ENCODE measurements around the gene LDLRAD2. TPM values are rescaled to one million over a fixed set of nuclear protein-coding genes. Genes with fewer than 3 reads are reported as not detected.

The LDLRAD2 gene
- total RNA-seq, 2 donors from 2014 or later: not detected

DNA sequence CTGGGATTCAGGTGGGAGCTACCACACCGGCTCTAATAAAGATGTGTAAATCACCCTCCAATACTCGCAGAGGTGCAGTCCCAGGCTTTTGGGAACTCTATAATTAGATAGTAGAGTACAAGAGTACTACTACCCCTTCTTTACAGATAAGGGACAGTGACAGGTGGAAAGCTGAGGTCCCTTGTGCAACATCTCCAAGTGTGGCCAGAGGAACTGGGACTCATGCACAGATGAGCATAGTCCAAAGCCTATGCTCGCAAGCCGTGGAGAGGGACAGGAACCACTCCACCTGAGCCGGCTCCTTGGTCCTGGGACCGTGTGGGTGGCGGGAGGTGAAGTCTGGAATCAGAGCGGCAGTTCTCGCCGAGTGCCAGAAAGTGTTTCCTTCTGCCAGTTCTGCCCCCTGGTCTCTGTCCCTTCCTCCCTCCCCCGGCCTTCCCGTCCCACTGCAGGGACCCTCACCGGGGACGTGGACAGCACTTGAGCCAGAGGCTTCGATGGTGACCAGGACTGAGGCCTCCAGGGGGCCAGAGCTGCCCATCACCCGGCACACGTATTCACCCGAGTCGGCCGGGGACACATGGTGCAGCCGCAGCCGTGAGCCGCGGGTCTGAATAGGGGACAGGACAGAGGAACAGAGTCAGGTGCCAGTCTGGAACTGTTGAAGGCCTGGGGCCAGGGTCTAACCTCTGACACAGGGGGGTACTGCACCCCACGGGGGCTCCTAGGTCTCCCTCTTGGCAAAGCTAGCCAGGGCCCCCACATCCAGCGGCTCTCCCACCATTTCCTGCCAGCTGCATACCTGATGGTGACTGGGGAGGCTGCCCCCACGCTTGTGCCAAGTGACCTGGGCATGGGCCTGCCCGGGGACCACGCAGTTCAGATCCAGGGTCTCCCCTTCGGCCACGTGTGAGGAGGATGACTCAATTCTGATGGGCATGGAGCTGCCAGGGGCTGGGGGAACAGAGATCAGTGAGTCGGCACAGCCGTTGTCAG lies 33.9 kb downstream of the LDLRAD2 start:
- DNase-seq (ENCODE audit: low spot score): no peak
- H3K4me3 ChIP-seq: no peak overlapping the region
- no peaks in the 10 kb centered on the region for H3K9me3 ChIP-seq
- no peak overlapping the region for H3K27ac ChIP-seq
- peaks cover 100% of the 10 kb centered on the region for H3K36me3 ChIP-seq
- TF ChIP-seq, protein P1, sequence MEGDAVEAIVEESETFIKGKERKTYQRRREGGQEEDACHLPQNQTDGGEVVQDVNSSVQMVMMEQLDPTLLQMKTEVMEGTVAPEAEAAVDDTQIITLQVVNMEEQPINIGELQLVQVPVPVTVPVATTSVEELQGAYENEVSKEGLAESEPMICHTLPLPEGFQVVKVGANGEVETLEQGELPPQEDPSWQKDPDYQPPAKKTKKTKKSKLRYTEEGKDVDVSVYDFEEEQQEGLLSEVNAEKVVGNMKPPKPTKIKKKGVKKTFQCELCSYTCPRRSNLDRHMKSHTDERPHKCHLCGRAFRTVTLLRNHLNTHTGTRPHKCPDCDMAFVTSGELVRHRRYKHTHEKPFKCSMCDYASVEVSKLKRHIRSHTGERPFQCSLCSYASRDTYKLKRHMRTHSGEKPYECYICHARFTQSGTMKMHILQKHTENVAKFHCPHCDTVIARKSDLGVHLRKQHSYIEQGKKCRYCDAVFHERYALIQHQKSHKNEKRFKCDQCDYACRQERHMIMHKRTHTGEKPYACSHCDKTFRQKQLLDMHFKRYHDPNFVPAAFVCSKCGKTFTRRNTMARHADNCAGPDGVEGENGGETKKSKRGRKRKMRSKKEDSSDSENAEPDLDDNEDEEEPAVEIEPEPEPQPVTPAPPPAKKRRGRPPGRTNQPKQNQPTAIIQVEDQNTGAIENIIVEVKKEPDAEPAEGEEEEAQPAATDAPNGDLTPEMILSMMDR (IDR thresholded peaks at IDR 0.05): no peak
- no peaks in the 10 kb centered on the region for H3K27me3 ChIP-seq
- no peaks in the 10 kb centered on the region for H3K4me1 ChIP-seq

DNA sequence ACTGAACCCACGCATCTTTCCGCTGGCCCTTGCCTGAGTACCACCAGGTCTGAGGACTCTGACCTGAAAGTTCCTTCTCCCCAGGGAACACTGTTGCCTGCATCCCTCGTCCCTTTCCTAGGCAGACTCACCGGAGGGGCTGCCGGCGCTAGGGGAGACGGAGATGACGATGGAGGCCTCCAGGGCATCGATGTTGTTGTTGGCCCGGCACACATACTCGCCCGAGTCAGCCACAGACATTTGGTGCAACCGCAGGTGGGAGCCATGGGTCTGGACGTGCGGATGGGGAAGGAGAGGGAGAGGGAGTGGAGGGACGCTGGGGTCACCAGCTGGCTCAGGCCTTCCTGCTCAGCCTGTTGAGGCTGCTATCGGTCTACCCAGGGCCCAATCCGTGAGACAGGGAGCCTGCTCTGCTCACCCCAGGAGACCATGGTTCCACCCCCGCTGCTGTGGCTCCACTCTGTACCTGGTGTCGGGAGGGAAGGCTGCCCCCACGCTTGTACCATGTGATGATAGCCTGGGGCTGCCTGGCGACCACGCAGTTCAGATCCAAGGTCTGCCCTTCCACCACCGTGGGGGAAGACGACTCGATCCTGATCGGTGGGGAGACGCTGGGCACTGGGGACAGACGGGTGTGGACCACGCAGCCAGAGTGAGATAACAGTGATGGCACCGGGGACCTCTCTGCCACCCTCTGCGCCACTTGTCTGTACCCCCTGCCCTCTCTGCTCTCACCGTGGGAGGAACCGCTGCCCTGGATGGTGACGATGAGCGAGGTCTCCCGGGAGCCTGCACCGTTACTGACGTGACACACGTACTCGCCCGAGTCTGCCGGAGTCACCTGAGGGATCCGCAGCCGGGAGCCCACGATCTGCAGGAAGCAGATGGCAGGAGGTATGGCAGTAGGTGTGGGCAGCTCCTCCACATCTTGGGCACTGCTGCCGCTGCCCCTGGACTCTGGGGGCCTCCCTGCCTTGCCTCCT lies 35.4 kb downstream of the LDLRAD2 start:
- Histone ChIP-seq H3K27ac (no peak overlapping the region), H3K27me3 (no peaks in the 10 kb centered on the region), H3K9me3 (no peaks in the 10 kb centered on the region), H3K4me1 (no peaks in the 10 kb centered on the region), H3K4me3 (no peak overlapping the region), H3K36me3 (peaks cover 100% of the 10 kb centered on the region)
- no peak for DNase-seq (ENCODE audit: low spot score)
- TF ChIP-seq, protein P1 (IDR thresholded peaks at IDR 0.05): no peak

DNA sequence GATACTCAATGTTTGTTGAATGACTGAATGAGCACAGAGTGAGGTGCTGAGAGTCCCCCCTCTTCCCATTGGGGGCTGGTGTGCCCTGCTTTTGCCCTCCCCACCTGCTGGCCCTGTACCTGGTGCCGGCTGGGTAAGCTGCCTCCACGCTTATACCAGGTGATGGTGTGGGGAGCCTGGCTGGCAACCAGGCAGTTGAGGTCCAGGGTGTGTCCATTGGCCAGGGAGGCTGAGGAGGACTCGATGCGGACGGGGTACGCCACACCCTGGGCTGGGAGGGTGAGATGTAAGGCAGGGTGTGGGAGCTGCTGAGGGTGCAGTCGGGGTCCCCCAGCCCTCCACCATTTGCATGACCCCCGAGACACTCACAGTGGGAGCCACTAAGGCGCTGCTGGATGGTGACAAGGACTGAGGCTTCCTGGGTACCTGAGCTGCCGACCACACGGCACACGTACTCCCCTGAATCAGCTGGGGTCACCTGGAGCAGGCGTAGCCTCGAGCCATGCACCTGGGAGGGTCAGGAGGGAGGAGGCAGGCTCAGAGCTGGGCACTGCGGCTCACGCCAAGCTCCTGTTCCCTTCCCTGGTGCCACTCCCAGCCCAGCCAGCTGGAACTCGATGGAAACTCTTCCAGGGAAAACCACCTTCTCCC lies 36.6 kb downstream of the LDLRAD2 start:
- peaks cover 100% of the 10 kb centered on the region for H3K36me3 ChIP-seq
- no peaks in the 10 kb centered on the region for H3K27me3 ChIP-seq
- H3K4me1 ChIP-seq: no peaks in the 10 kb centered on the region
- TF ChIP-seq, protein P1 (IDR thresholded peaks at IDR 0.05): no peak
- H3K9me3 ChIP-seq: no peaks in the 10 kb centered on the region
- no peak overlapping the region for H3K4me3 ChIP-seq
- no peak overlapping the region for H3K27ac ChIP-seq
- DNase-seq (ENCODE audit: low spot score): no peak

DNA sequence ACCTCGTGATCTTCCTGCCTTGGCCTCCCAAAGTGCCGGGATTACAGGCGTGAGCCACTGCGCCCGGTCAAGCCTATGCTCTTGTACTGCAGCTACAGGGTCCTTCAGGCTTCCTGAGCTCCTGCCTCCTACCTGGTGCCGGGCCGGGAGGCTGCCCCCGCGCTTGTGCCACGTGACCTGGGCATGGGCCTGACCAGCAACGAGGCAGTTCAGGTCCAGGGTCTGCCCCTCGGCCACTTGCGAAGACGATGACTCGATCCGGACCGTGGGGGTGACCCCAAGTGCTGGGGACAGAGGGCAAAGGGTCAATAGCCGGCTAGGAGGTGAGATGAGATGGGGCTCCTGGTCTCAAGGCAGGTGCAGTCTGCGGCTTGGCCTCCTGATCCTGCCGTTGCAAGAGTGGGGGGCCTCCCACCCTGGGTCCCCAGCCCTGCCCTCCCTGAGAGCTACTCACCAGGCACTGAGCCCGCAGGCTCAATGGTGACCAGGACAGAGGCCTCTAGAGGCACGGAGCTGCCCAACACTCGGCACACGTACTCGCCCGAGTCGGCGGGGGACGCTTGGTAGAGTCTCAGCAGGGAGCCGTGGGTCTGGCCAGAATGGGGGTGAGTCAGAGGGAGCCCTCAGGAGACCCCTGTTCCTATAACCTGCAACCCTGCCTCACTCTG lies 38.0 kb downstream of the LDLRAD2 start:
- Histone ChIP-seq H3K27ac (no peak overlapping the region), H3K9me3 (no peaks in the 10 kb centered on the region), H3K27me3 (no peaks in the 10 kb centered on the region), H3K4me3 (no peak overlapping the region), H3K36me3 (peaks cover 100% of the 10 kb centered on the region), H3K4me1 (no peaks in the 10 kb centered on the region)
- no peak for DNase-seq (ENCODE audit: low spot score)
- TF ChIP-seq, protein P1 (IDR thresholded peaks at IDR 0.05): no peak

Data from right atrium auricular region (tissue), 2 donors.